K562 (cell line): ENCODE measurements around the gene HOXB3. TPM values are rescaled to one million over a fixed set of nuclear protein-coding genes. Genes with fewer than 3 reads are reported as not detected.
A peak's percentile ranks its signal among the peaks of the same experiment; 100 is the strongest.

Experiments used
- ARHGAP35 ChIP-seq: fragments of 450-650 bp; IDR thresholded peaks from 2 replicates; pipeline ENCODE4 v1.6.1; 2018; ENCODE audit not compliant: partially characterized antibody
- ETV1 ChIP-seq: fragments of 450-650 bp; conservative IDR thresholded peaks from 2 replicates; pipeline ENCODE4 v1.6.1; 2016; ENCODE audit warnings: missing genetic modification characterization, control low read depth, low read depth, missing compliant biosample characterization
- FOXP1 ChIP-seq: sonication (generic); formaldehyde crosslinking; IDR thresholded peaks from 2 replicates; pipeline ENCODE4 v1.8.0; 2022; ENCODE audit warnings: mild to moderate bottlenecking, missing genetic modification reagents
- HDAC2 ChIP-seq: fragments of 450-650 bp; IDR thresholded peaks from 2 replicates; pipeline ENCODE4 v1.6.1; 2016; ENCODE audit warnings: mild to moderate bottlenecking
- JUN ChIP-seq, 2 experiments: sonication (generic) in 1 of 2; formaldehyde crosslinking in 1 of 2; IDR thresholded peaks; 2 replicates each; pipeline versions ENCODE4 v1.6.1 to v1.8.0; 2012 to 2022; ENCODE audit warnings: borderline replicate concordance in 2 of 2, mild to moderate bottlenecking in 2 of 2, improper control_type of control experiment in 1 of 2, low read depth in 1 of 2, low read length in 1 of 2, missing genetic modification reagents in 1 of 2
- JUND ChIP-seq, 2 experiments: IDR thresholded peaks; 2 replicates in 1 of 2; 3 replicates in 1 of 2; pipeline ENCODE4 v1.6.1; 2011; ENCODE audit warnings: borderline replicate concordance in 2 of 2, low read depth in 2 of 2, low read length in 2 of 2, improper control_type of control experiment in 1 of 2, missing biosample characterization in 1 of 2, missing genetic modification characterization in 1 of 2, missing genetic modification reagents in 1 of 2
- MED1 ChIP-seq: sonication (generic); formaldehyde crosslinking; IDR thresholded peaks from 2 replicates; pipeline ENCODE4 v1.8.1; 2023; ENCODE audit warnings: missing genetic modification reagents, borderline replicate concordance
- MTA2 ChIP-seq: fragments of 450-650 bp; IDR thresholded peaks from 2 replicates; pipeline ENCODE4 v1.6.1; 2016; ENCODE audit warnings: low read depth
- MYC ChIP-seq, 2 experiments: fragments of 250-450 bp in 1 of 2; sonication (Bioruptor Pico) in 1 of 2; IDR thresholded peaks; 2 replicates each; pipeline versions ENCODE4 v1.5.1 to v1.6.1; 2012 to 2021; ENCODE audit warnings: low read depth in 2 of 2, borderline replicate concordance in 1 of 2, improper control_type of control experiment in 1 of 2, low read length in 1 of 2, mild to moderate bottlenecking in 1 of 2, moderate library complexity in 1 of 2
- NFATC3 ChIP-seq: fragments of 450-650 bp; IDR thresholded peaks from 2 replicates; pipeline ENCODE4 v1.6.1; 2017; ENCODE audit warnings: mild to moderate bottlenecking
- RBBP5 ChIP-seq: fragments of 200-600 bp; sonication (generic); IDR thresholded peaks from 2 replicates; pipeline ENCODE4 v1.6.1; 2012; ENCODE audit warnings: borderline replicate concordance, mild to moderate bottlenecking, low read length, control low read depth, inconsistent platforms; ENCODE audit not compliant: insufficient read depth, poor library complexity, severe bottlenecking
- RFX1 ChIP-seq: fragments of 450-650 bp; IDR thresholded peaks from 2 replicates; pipeline ENCODE4 v1.6.1; 2016; ENCODE audit warnings: mild to moderate bottlenecking, moderate library complexity
- TCF7L2 ChIP-seq: fragments of 150-350 bp; IDR thresholded peaks from 2 replicates; pipeline ENCODE4 v1.6.1; 2016; ENCODE audit warnings: low read depth, mild to moderate bottlenecking, low read length, moderate library complexity
- TCFL5 ChIP-seq: fragments of 250-450 bp; sonication (Bioruptor Pico); conservative IDR thresholded peaks from 2 replicates; pipeline ENCODE4 v1.6.1; 2021; ENCODE audit warnings: mild to moderate bottlenecking, moderate library complexity, matching md5 sums
- ZC3H4 ChIP-seq: sonication (generic); formaldehyde crosslinking; IDR thresholded peaks from 2 replicates; pipeline ENCODE4 v1.9.0; 2021; ENCODE audit warnings: missing genetic modification reagents, borderline replicate concordance
- polyA plus RNA-seq, 8 experiments: library from polyadenylated mRNA; depleted of rRNA in 4 of 8; stranded (reverse) in 5 of 8; unstranded in 3 of 8; fragments of >200 nt; fragmentation: Nextera tagmentation in 2 of 8; fragmentation: Illumina TruSeq in 1 of 8; extraction: Ambion mirVana in 2 of 8; extraction: Trizol in 1 of 8; gene quantifications; 2 replicates each; pipeline versions ENCODE4 v1.2.1 to v1.2.3, GENCODE V29; 2011 to 2014; ENCODE audit warnings: inconsistent platforms in 1 of 8, missing spikeins in 1 of 8
- total RNA-seq, 7 experiments: library from RNA; depleted of rRNA in 6 of 7; stranded (reverse); fragments of >200 nt in 6 of 7; fragmentation: Illumina TruSeq in 2 of 7; extraction: Trizol in 2 of 7; gene quantifications; 2 replicates each; pipeline versions ENCODE4 v1.2.1 to v1.2.3, GENCODE V29; 2011 to 2021; ENCODE audit warnings: low replicate concordance in 1 of 7
- TF ChIP-seq, protein P1 (sequence below): fragments of 450-650 bp; IDR thresholded peaks from 2 replicates; pipeline ENCODE4 v1.6.1; 2016
- TF ChIP-seq, protein P2 (sequence below): fragments of 200-800 bp; sonication (Bioruptor generic); IDR thresholded peaks from 2 replicates; pipeline ENCODE4 v1.6.1; 2016; ENCODE audit warnings: missing genetic modification characterization, missing compliant biosample characterization
- TF ChIP-seq, protein P3 (sequence below): sonication (generic); formaldehyde crosslinking; IDR thresholded peaks from 2 replicates; pipeline ENCODE4 v1.8.0; 2022; ENCODE audit warnings: mild to moderate bottlenecking, low read depth, missing genetic modification reagents
- TF ChIP-seq, protein P4 (sequence below), 2 experiments: fragments of 450-650 bp; IDR thresholded peaks; 2 replicates each; pipeline ENCODE4 v1.6.1; 2016

Gene HOXB3
- total and polyA plus RNA-seq, 9 of the 15 experiments (the other 6 are each of a cell fraction or from before 2014, with no cell fraction given) = 2.4 to 41.3 (median 20.2) TPM

DNA sequence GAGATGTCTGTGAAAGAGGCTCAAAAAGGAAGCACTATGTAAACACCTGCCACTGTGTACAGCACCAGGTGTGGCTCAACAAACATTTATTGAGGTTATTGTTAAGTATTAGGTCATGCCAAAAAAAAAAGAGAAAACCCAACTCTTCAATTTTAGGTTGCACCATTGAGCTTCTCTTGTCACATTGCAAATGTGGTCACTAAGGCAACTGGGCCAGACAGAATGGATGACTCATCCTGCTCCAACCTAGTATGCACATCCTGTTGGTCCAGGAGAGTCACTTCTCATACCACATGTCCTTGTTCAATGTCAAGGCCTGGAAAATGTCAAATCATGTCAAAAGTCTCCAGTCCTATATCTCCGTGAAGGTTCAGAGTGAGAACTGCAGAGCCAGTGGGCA is 84.3 kb downstream of the HOXB3 start (continued):
- no peak for TF ChIP-seq TCF7L2
- no peak for TF ChIP-seq NFATC3
- TF ChIP-seq RFX1 = peak; percentile 89
- TF ChIP-seq FOXP1 = no peak
- no peak for TF ChIP-seq MED1 (CRISPR knock-in tag)
- peak; percentile 95 for TF ChIP-seq JUN (IDR thresholded peaks at IDR 0.05; ENCODE audit: borderline replicate concordance, low read depth, low read length)
- TF ChIP-seq JUN (CRISPR knock-in tag; IDR thresholded peaks at IDR 0.05; ENCODE audit: borderline replicate concordance) = no peak
- TF ChIP-seq ARHGAP35 = no peak
- no peak for TF ChIP-seq TCFL5 (CRISPR knock-in tag)
- no peak for TF ChIP-seq MYC (IDR thresholded peaks at IDR 0.05; ENCODE audit: low read depth, low read length)
- TF ChIP-seq MYC (CRISPR knock-in tag; IDR thresholded peaks at IDR 0.05; ENCODE audit: borderline replicate concordance, low read depth) = no peak
- TF ChIP-seq, protein P1, sequence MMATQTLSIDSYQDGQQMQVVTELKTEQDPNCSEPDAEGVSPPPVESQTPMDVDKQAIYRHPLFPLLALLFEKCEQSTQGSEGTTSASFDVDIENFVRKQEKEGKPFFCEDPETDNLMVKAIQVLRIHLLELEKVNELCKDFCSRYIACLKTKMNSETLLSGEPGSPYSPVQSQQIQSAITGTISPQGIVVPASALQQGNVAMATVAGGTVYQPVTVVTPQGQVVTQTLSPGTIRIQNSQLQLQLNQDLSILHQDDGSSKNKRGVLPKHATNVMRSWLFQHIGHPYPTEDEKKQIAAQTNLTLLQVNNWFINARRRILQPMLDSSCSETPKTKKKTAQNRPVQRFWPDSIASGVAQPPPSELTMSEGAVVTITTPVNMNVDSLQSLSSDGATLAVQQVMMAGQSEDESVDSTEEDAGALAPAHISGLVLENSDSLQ = peak; percentile 75
- TF ChIP-seq HDAC2 = no peak
- TF ChIP-seq MTA2 = no peak
- TF ChIP-seq JUND (IDR thresholded peaks at IDR 0.05; ENCODE audit: borderline replicate concordance, low read depth, low read length) = peak; percentile 98
- TF ChIP-seq JUND (tag; IDR thresholded peaks at IDR 0.05; ENCODE audit: borderline replicate concordance, low read depth, low read length) = peak; percentile 98
- no peak for TF ChIP-seq RBBP5
- TF ChIP-seq ZC3H4 (CRISPR knock-in tag) = no peak
- TF ChIP-seq, protein P2, sequence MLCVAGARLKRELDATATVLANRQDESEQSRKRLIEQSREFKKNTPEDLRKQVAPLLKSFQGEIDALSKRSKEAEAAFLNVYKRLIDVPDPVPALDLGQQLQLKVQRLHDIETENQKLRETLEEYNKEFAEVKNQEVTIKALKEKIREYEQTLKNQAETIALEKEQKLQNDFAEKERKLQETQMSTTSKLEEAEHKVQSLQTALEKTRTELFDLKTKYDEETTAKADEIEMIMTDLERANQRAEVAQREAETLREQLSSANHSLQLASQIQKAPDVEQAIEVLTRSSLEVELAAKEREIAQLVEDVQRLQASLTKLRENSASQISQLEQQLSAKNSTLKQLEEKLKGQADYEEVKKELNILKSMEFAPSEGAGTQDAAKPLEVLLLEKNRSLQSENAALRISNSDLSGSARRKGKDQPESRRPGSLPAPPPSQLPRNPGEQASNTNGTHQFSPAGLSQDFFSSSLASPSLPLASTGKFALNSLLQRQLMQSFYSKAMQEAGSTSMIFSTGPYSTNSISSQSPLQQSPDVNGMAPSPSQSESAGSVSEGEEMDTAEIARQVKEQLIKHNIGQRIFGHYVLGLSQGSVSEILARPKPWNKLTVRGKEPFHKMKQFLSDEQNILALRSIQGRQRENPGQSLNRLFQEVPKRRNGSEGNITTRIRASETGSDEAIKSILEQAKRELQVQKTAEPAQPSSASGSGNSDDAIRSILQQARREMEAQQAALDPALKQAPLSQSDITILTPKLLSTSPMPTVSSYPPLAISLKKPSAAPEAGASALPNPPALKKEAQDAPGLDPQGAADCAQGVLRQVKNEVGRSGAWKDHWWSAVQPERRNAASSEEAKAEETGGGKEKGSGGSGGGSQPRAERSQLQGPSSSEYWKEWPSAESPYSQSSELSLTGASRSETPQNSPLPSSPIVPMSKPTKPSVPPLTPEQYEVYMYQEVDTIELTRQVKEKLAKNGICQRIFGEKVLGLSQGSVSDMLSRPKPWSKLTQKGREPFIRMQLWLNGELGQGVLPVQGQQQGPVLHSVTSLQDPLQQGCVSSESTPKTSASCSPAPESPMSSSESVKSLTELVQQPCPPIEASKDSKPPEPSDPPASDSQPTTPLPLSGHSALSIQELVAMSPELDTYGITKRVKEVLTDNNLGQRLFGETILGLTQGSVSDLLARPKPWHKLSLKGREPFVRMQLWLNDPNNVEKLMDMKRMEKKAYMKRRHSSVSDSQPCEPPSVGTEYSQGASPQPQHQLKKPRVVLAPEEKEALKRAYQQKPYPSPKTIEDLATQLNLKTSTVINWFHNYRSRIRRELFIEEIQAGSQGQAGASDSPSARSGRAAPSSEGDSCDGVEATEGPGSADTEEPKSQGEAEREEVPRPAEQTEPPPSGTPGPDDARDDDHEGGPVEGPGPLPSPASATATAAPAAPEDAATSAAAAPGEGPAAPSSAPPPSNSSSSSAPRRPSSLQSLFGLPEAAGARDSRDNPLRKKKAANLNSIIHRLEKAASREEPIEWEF (CRISPR knock-in tag) = no peak
- TF ChIP-seq, protein P3, sequence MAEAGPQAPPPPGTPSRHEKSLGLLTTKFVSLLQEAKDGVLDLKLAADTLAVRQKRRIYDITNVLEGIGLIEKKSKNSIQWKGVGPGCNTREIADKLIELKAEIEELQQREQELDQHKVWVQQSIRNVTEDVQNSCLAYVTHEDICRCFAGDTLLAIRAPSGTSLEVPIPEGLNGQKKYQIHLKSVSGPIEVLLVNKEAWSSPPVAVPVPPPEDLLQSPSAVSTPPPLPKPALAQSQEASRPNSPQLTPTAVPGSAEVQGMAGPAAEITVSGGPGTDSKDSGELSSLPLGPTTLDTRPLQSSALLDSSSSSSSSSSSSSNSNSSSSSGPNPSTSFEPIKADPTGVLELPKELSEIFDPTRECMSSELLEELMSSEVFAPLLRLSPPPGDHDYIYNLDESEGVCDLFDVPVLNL (CRISPR knock-in tag) = no peak
- peak; percentile 67 for TF ChIP-seq ETV1 (tag)
- TF ChIP-seq, protein P4, sequence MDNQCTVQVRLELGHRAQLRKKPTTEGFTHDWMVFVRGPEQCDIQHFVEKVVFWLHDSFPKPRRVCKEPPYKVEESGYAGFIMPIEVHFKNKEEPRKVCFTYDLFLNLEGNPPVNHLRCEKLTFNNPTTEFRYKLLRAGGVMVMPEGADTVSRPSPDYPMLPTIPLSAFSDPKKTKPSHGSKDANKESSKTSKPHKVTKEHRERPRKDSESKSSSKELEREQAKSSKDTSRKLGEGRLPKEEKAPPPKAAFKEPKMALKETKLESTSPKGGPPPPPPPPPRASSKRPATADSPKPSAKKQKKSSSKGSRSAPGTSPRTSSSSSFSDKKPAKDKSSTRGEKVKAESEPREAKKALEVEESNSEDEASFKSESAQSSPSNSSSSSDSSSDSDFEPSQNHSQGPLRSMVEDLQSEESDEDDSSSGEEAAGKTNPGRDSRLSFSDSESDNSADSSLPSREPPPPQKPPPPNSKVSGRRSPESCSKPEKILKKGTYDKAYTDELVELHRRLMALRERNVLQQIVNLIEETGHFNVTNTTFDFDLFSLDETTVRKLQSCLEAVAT (IDR thresholded peaks at IDR 0.05) = no peak
